K562 (cell line): Measurements from ENCODE around the gene HMGB1. TPM values are rescaled to one million over a fixed set of nuclear protein-coding genes. Genes with fewer than 3 reads are reported as not detected.

Source experiments
- ATAC-seq: fragments of 200-7000 bp; cut with Tn5 transposase; 3 replicates; pipeline ENCODE4 v1.9.1; 2020; ENCODE audit warnings: moderate library complexity
- BruUV-seq: library from RNA; stranded (reverse); fragments of 400-500 nt; replicated peaks from 2 replicates; lab custom pipeline; 2021; lab: Mats Ljungman, UMichigan
- CTCF ChIA-PET: fragments of 300-600 bp; formaldehyde crosslinking; extraction: SDS; loops from one replicate; lab custom pipeline; 2021; ENCODE audit warnings: low intra/inter-chr PET ratio; lab: Yijun Ruan, JAX
- POLR2A ChIA-PET: fragments of 300-600, 350-650 bp; sonication (Branson Sonifier 250); formaldehyde crosslinking; extraction: SDS; loops from one replicate; lab custom pipeline; 2021; ENCODE audit warnings: antibody characterized with exemption, inconsistent platforms; lab: Yijun Ruan, JAX
- DNase-seq, 4 experiments: peaks; one replicate each; pipeline versions ENCODE4 v3.0.0 to v3.0.0-alpha.2; 2011 to 2018; ENCODE audit warnings: low spot score in 3 of 4, mixed read lengths in 3 of 4; ENCODE audit errors: extremely low read depth in 1 of 4
- FAIRE-seq: peaks from 2 replicates; lab custom pipeline; 2011; peaks lifted over from hg19 to GRCh38; lab: Jason Lieb, UNC
- H2AFZ ChIP-seq: 2 replicates; pipeline ENCODE4 v1.6.0; 2011; ENCODE audit warnings: low read depth, low read length, control low read depth, inconsistent platforms
- H3K27ac ChIP-seq: fragments of 200-600 bp; 3 replicates; pipeline ENCODE4 v1.8.0; 2011; ENCODE audit warnings: low read depth, mild to moderate bottlenecking, control low read depth, inconsistent platforms, low read length, moderate library complexity, mixed read lengths; ENCODE audit errors: extremely low read depth
- H3K27me3 ChIP-seq, 2 experiments: fragments of 300-600 bp in 1 of 2; 2 replicates in 1 of 2; 3 replicates in 1 of 2; pipeline versions ENCODE4 v1.6.0 to v1.8.0; 2011; ENCODE audit warnings: inconsistent platforms in 2 of 2, low read length in 2 of 2, mild to moderate bottlenecking in 1 of 2, mixed read lengths in 1 of 2, moderate library complexity in 1 of 2; ENCODE audit not compliant: control insufficient read depth in 2 of 2, insufficient read depth in 2 of 2
- H3K36me3 ChIP-seq: fragments of 300-600 bp; 3 replicates; pipeline ENCODE4 v1.8.0; 2011; ENCODE audit warnings: mild to moderate bottlenecking, low read length, inconsistent platforms; ENCODE audit not compliant: control insufficient read depth, insufficient read depth
- H3K4me1 ChIP-seq, 2 experiments: fragments of 200-600 bp in 1 of 2; replicated peaks in 1 of 2; 2 replicates in 1 of 2; 3 replicates in 1 of 2; pipeline versions ENCODE4 v1.5.1 to v1.8.0; 2011; ENCODE audit warnings: inconsistent platforms in 2 of 2, low read length in 2 of 2, mild to moderate bottlenecking in 1 of 2, mixed read lengths in 1 of 2, moderate library complexity in 1 of 2; ENCODE audit not compliant: control insufficient read depth in 2 of 2, insufficient read depth in 2 of 2
- H3K4me2 ChIP-seq: 2 replicates; pipeline ENCODE4 v1.6.1; 2011; ENCODE audit warnings: low read length, control low read depth, inconsistent platforms, mixed read lengths; ENCODE audit not compliant: insufficient read depth
- H3K4me3 ChIP-seq: fragments of 200-600 bp; sonication (generic), shearing (Covaris generic); 2 replicates; pipeline ENCODE4 v1.5.1; 2016; ENCODE audit warnings: control low read depth, inconsistent platforms
- H3K79me2 ChIP-seq: fragments of 200-600 bp; 3 replicates; pipeline ENCODE4 v1.8.0; 2011; ENCODE audit warnings: low read length, inconsistent platforms; ENCODE audit not compliant: control insufficient read depth, insufficient read depth
- H3K9ac ChIP-seq, 2 experiments: 2 replicates each; pipeline versions ENCODE4 v1.6.0 to v1.6.1; 2011; ENCODE audit warnings: low read depth in 2 of 2, low read length in 2 of 2, control low read depth in 1 of 2, inconsistent platforms in 1 of 2, mild to moderate bottlenecking in 1 of 2, mixed read lengths in 1 of 2; ENCODE audit not compliant: insufficient read depth in 1 of 2
- H3K9me1 ChIP-seq: one replicate; pipeline ENCODE4 v1.6.0; 2011; ENCODE audit warnings: inconsistent platforms, mild to moderate bottlenecking, low read length, moderate library complexity; ENCODE audit not compliant: control insufficient read depth, insufficient read depth
- H3K9me3 ChIP-seq: replicated peaks from 2 replicates; pipeline ENCODE4 v1.5.1; 2011; ENCODE audit warnings: low read depth, low read length, inconsistent platforms; ENCODE audit not compliant: control insufficient read depth, insufficient read depth
- H4K20me1 ChIP-seq: replicated peaks from 2 replicates; pipeline ENCODE4 v1.6.1; 2011; ENCODE audit warnings: low read length, inconsistent platforms, mixed read lengths; ENCODE audit not compliant: control insufficient read depth, insufficient read depth
- ARID1B ChIP-seq: fragments of 450-650 bp; IDR thresholded peaks from 2 replicates; pipeline ENCODE4 v1.6.1; 2016; ENCODE audit warnings: antibody characterized with exemption, mild to moderate bottlenecking, inconsistent platforms
- CBX1 ChIP-seq: sonication (generic); IDR thresholded peaks from 2 replicates; pipeline ENCODE4 v1.6.1; 2016; ENCODE audit warnings: antibody characterized with exemption, low read depth, mild to moderate bottlenecking
- FOXK1 ChIP-seq: sonication (generic); formaldehyde crosslinking; IDR thresholded peaks from 2 replicates; pipeline ENCODE4 v1.8.0; 2022; ENCODE audit warnings: missing genetic modification reagents, mild to moderate bottlenecking, borderline replicate concordance
- L3MBTL2 ChIP-seq: fragments of 450-650 bp; IDR thresholded peaks from 2 replicates; pipeline ENCODE4 v1.6.1; 2016; ENCODE audit warnings: mild to moderate bottlenecking, moderate library complexity
- NFXL1 ChIP-seq: fragments of 450-650 bp; formaldehyde crosslinking; IDR thresholded peaks from 2 replicates; pipeline ENCODE4 v1.4.0; 2021; ENCODE audit warnings: mild to moderate bottlenecking
- POLR2AphosphoS5 ChIP-seq: IDR thresholded peaks from 2 replicates; pipeline ENCODE4 v1.6.1; 2011; ENCODE audit warnings: mild to moderate bottlenecking, low read depth, low read length, moderate library complexity; ENCODE audit not compliant: control insufficient read depth, insufficient read depth
- ZNF12 ChIP-seq: sonication (generic); formaldehyde crosslinking; IDR thresholded peaks from 2 replicates; pipeline ENCODE4 v1.4.0; 2020; ENCODE audit warnings: mild to moderate bottlenecking, missing genetic modification reagents
- WGBS: fragments of 100-300 bp; shearing (Covaris generic); methylation state at CpG from one replicate; pipeline ENCODE4 v1.1.6; 2016; ENCODE audit warnings: low coverage, mixed read lengths; ENCODE audit not compliant: insufficient coverage; ENCODE audit errors: missing lambda C conversion rate; 5-methylcytosine and 5-hydroxymethylcytosine counted together
- in situ Hi-C: fragments of 300-500 bp; cut with MboI; formaldehyde crosslinking; loops from 4 replicates; pipeline ENCODE4 v1.15.0; 2018; ENCODE audit warnings: inconsistent platforms, mixed read lengths
- intact Hi-C: fragments of 100-400 bp; cut with micrococcal nuclease; formaldehyde crosslinking; loops from 2 replicates; pipeline ENCODE4 v1.14.2; 2022
- polyA plus RNA-seq, 8 experiments: library from polyadenylated mRNA; depleted of rRNA in 4 of 8; stranded (reverse) in 5 of 8; unstranded in 3 of 8; fragments of >200 nt; fragmentation: Nextera tagmentation in 2 of 8; fragmentation: Illumina TruSeq in 1 of 8; extraction: Ambion mirVana in 2 of 8; extraction: Trizol in 1 of 8; gene quantifications; 2 replicates each; pipeline versions ENCODE4 v1.2.1 to v1.2.3, GENCODE V29; 2011 to 2014; ENCODE audit warnings: inconsistent platforms in 1 of 8, missing spikeins in 1 of 8
- total RNA-seq, 7 experiments: library from RNA; depleted of rRNA in 6 of 7; stranded (reverse); fragments of >200 nt in 6 of 7; fragmentation: Illumina TruSeq in 2 of 7; extraction: Trizol in 2 of 7; gene quantifications; 2 replicates each; pipeline versions ENCODE4 v1.2.1 to v1.2.3, GENCODE V29; 2011 to 2021; ENCODE audit warnings: low replicate concordance in 1 of 7

Gene HMGB1
- total and polyA plus RNA-seq, 9 of the 15 experiments (the other 6 are each of a cell fraction or from before 2014, with no cell fraction given), result 442 to 1,896 (median 933) TPM

- BruUV-seq, result no TSS peak
- Histone ChIP-seq H3K4me3 (no peak overlapping the region), H4K20me1 (no peaks in the 10 kb centered on the region), H3K9me1 (no peaks in the 10 kb centered on the region), H2AFZ (no peak overlapping the region), H3K4me1 (peaks cover 4 to 11% of the 10 kb centered on the region in 2 experiments; a peak in 3 of 5 replicates), H3K9ac (no peak overlapping the region), H3K27me3 (no peaks in the 10 kb centered on the region), H3K27ac (no peak overlapping the region), H3K79me2 (no peaks in the 10 kb centered on the region), H3K9me3 (no peaks in the 10 kb centered on the region; the same call in 1 of the 2 replicates), H3K4me2 (no peak overlapping the region), H3K36me3 (no peaks in the 10 kb centered on the region)
- ATAC-seq, result no peak
- WGBS, result 8% methylated on average over 2 of the region's 2 CpGs
- TF ChIP-seq POLR2AphosphoS5 (no peak), ZNF12 (no peak), CBX1 (no peak), ARID1B (no peak), L3MBTL2 (no peak), FOXK1 (CRISPR knock-in tag) (no peak), NFXL1 (CRISPR knock-in tag) (no peak)
- intact Hi-C loops (no loop called here), in situ Hi-C loops (no loop called here)
- no peak for FAIRE-seq
- ChIA-PET CTCF (no interaction called here), POLR2A (interaction anchor here (1.1 kb wide), 1 partner anchor 9 kb away, joined by 4 read pairs; no protein-coding TSS in a partner anchor)
- DNase-seq, result no peak
Observed at GRCh38 chr13:30410705-30411125, 55.0 kb downstream of the HMGB1 start.
